Naive thymus-derived CD4-positive, alpha-beta T cell (primary cell): Measurements from ENCODE around the gene IGFN1. TPM values are rescaled to one million over a fixed set of nuclear protein-coding genes. Genes with fewer than 3 reads are reported as not detected.

Experiments
- ATAC-seq: fragments of 150-1000 bp; cut with Tn5 transposase; 2 replicates; pipeline ENCODE4 v1.10.0; 2021; ENCODE audit warnings: mild to moderate bottlenecking, moderate library complexity
- CTCF ChIA-PET: fragments of 350-600 bp; sonication (Branson Sonifier 250); formaldehyde crosslinking; loops from one replicate; lab custom pipeline; 2021; ENCODE audit warnings: antibody characterized with exemption; lab: Charles Lee
- POLR2A ChIA-PET: fragments of 350-600 bp; sonication (Branson Sonifier 250); formaldehyde crosslinking; loops from one replicate; lab custom pipeline; 2021; ENCODE audit warnings: antibody characterized with exemption, inconsistent platforms; lab: Charles Lee
- DNase-seq, 9 donors: peaks; one replicate each; pipeline versions ENCODE4 v3.0.0 to v3.0.0-alpha.2; 2020 to 2022; ENCODE audit warnings: mixed read lengths in 1 of 9
- H3K27ac ChIP-seq: one replicate; pipeline ENCODE4 v1.7.0; 2013; ENCODE audit warnings: mild to moderate bottlenecking, low read depth, low read length, moderate library complexity
- H3K27me3 ChIP-seq, 2 donors: one replicate each; pipeline ENCODE4 v1.7.0; 2013; ENCODE audit warnings: low read length in 2 of 2, mild to moderate bottlenecking in 2 of 2, moderate library complexity in 2 of 2; ENCODE audit not compliant: control insufficient read depth in 2 of 2, insufficient read depth in 2 of 2
- H3K36me3 ChIP-seq, 3 experiments: 1 replicate in 2 of 3; 2 replicates in 1 of 3; pipeline ENCODE4 v1.7.0; 2013; ENCODE audit warnings: low read length in 3 of 3, mild to moderate bottlenecking in 3 of 3, moderate library complexity in 1 of 3; ENCODE audit not compliant: insufficient read depth in 3 of 3, control insufficient read depth in 2 of 3
- H3K4me1 ChIP-seq, 2 donors: one replicate each; pipeline ENCODE4 v1.7.0; 2013; ENCODE audit warnings: low read length in 2 of 2, mild to moderate bottlenecking in 2 of 2, moderate library complexity in 1 of 2; ENCODE audit not compliant: control insufficient read depth in 2 of 2, insufficient read depth in 2 of 2
- H3K4me3 ChIP-seq: 2 replicates; pipeline ENCODE4 v1.7.0; 2013; ENCODE audit warnings: mild to moderate bottlenecking, low read length
- H3K9me3 ChIP-seq, 3 experiments: 1 replicate in 2 of 3; 2 replicates in 1 of 3; pipeline ENCODE4 v1.7.0; 2013; ENCODE audit warnings: low read length in 3 of 3; ENCODE audit not compliant: control insufficient read depth in 2 of 3
- H3K27ac Mint-ChIP-seq, 9 donors: one replicate each; pipeline ENCODE4 v1.8.0; 2020 to 2022; ENCODE audit warnings: mixed read lengths in 9 of 9, mild to moderate bottlenecking in 8 of 9, moderate library complexity in 5 of 9, inconsistent platforms in 2 of 9
- H3K27me3 Mint-ChIP-seq, 5 donors: one replicate each; pipeline ENCODE4 v1.8.0; 2021 to 2022; ENCODE audit warnings: mixed read lengths in 5 of 5, mild to moderate bottlenecking in 1 of 5
- H3K36me3 Mint-ChIP-seq, 5 donors: one replicate each; pipeline ENCODE4 v1.8.0; 2020 to 2022; ENCODE audit warnings: mixed read lengths in 5 of 5, mild to moderate bottlenecking in 3 of 5, inconsistent platforms in 1 of 5
- H3K4me1 Mint-ChIP-seq, 7 donors: one replicate each; pipeline ENCODE4 v1.8.0; 2020 to 2022; ENCODE audit warnings: mixed read lengths in 7 of 7, mild to moderate bottlenecking in 3 of 7, inconsistent platforms in 1 of 7
- H3K4me3 Mint-ChIP-seq, 10 donors: one replicate each; pipeline ENCODE4 v1.8.0; 2020 to 2022; ENCODE audit warnings: mild to moderate bottlenecking in 10 of 10, mixed read lengths in 10 of 10, moderate library complexity in 6 of 10, inconsistent platforms in 2 of 10
- H3K9me3 Mint-ChIP-seq, 11 donors: one replicate each; pipeline ENCODE4 v1.8.0; 2020 to 2022; ENCODE audit warnings: mixed read lengths in 11 of 11, mild to moderate bottlenecking in 4 of 11, inconsistent platforms in 1 of 11, moderate library complexity in 1 of 11
- intact Hi-C, 2 donors: fragments of 100-400 bp; cut with micrococcal nuclease; formaldehyde crosslinking; loops; one replicate each; pipeline ENCODE4 v1.15.1; 2023
- polyA plus RNA-seq, 2 donors: library from polyadenylated mRNA; unstranded; fragments of 300-500 nt; fragmentation: Illumina TruSeq; gene quantifications; one replicate each; pipeline ENCODE4 v1.2.3, GENCODE V29; 2021
- total RNA-seq, 6 experiments: library from RNA in 5 of 6; stranded (reverse) in 5 of 6; gene quantifications; 1 replicate in 5 of 6; 2 replicates in 1 of 6; pipeline ENCODE4 v1.2.3 and lab custom pipeline; 2021 to 2026

Gene IGFN1
- total and polyA plus RNA-seq, 7 experiments from 2014 or later = not detected

DNA sequence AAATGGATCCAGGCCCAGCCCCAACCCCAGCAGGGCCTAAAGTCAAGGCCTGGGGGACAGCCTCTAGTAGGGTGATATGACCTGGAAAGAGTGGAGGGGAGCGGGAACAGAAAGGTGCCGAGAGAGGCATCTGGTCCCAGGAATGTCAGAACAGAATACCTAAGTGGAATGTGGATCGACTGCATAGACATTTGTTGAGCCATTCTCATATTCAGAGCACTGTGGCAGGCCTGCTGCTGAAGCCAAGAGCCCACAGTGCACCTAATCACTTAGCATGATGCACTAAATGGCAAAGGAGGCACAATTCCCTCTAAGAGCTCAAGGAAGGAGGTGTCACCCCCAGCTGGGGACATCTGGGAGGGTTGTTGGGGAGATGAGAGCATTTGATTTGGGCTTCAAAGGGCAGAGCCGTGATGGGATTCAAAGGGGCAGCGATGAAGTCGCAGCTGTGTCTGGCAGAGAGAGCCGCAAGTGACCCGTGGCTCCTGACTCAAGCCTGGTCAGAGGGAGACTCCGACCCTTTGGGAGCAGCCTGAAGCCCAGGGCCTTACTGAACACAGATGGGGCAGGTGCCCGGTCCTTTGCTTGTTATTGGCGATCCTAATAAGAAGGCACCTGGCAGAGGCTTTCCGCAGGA, 84.1 kb downstream of the IGFN1 start:
- H3K4me1 Mint-ChIP-seq = no peaks in the 10 kb centered on the region
- intact Hi-C loops = no loop called here
- no peak overlapping the region for H3K4me3 ChIP-seq
- no peak overlapping the region for H3K27ac Mint-ChIP-seq
- H3K36me3 ChIP-seq = no peaks in the 10 kb centered on the region
- CTCF ChIA-PET = no interaction called here
- POLR2A ChIA-PET = no interaction called here
- H3K36me3 Mint-ChIP-seq = no peaks in the 10 kb centered on the region
- no peaks in the 10 kb centered on the region for H3K9me3 Mint-ChIP-seq
- no peak overlapping the region for H3K27ac ChIP-seq
- no peaks in the 10 kb centered on the region for H3K27me3 ChIP-seq
- H3K27me3 Mint-ChIP-seq = peaks cover 4 to 20% (median 13%) of the 10 kb centered on the region in 5 donors
- no peaks in the 10 kb centered on the region for H3K9me3 ChIP-seq
- DNase-seq (no peak), ATAC-seq (no peak)
- H3K4me1 ChIP-seq = no peaks in the 10 kb centered on the region
- no peak overlapping the region for H3K4me3 Mint-ChIP-seq

DNA sequence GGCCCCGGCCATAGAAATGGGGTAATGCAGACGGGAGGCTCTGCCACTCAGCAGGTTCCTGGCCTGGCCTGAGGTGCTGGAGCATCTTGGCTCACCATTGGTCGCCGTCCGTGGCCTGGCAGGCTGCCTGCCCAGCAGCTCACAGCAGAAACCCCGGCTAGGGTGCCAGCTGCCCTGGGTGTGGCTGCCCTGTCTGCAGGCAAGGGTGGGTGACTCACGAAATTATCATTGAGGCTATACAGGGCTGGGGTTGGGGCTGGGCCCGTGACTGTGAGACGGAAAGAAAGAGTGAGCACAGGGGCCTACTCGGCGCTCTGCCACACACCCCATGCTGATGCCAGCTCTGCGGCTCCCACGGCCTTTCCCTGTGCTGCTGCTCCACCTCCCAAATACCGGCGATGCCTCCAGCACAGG, 84.6 kb downstream of the IGFN1 start:
- Mint-ChIP-seq H3K4me1 (no peaks in the 10 kb centered on the region), H3K27me3 (peaks cover 0 to 19% (median 12%) of the 10 kb centered on the region in 5 donors), H3K4me3 (no peak overlapping the region), H3K36me3 (no peaks in the 10 kb centered on the region), H3K27ac (no peak overlapping the region), H3K9me3 (no peaks in the 10 kb centered on the region)
- no peaks in the 10 kb centered on the region for H3K9me3 ChIP-seq
- POLR2A ChIA-PET = no interaction called here
- no peak overlapping the region for H3K27ac ChIP-seq
- ATAC-seq = no peak
- DNase-seq = no peak
- no peaks in the 10 kb centered on the region for H3K4me1 ChIP-seq
- no peak overlapping the region for H3K4me3 ChIP-seq
- intact Hi-C loops = no loop called here
- no peaks in the 10 kb centered on the region for H3K36me3 ChIP-seq
- CTCF ChIA-PET = no interaction called here
- H3K27me3 ChIP-seq = no peaks in the 10 kb centered on the region

DNA sequence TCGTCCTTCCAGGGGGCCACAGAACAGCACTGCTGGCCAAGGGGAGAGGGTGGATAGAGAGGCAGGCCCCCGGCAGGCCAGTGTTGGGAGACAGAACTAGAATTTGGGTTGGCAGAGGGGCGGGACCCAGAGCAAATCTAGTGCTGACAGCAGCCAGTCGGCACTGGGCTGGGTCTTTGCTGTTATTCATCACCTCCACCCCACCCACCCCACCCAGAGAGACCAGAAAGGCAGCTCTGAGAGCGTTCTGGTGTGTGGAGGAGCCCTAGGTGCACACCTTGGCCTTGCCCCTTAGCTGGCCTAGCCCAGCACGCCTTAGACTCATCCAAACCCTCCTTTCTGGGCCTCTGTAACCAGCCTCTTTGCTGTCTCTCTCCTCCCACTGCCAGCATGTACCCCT, 86.3 kb downstream of the IGFN1 start:
- peaks cover 6 to 28% (median 19%) of the 10 kb centered on the region in 5 donors for H3K27me3 Mint-ChIP-seq
- POLR2A ChIA-PET = no interaction called here
- H3K36me3 ChIP-seq = no peaks in the 10 kb centered on the region
- no peak overlapping the region for H3K4me3 Mint-ChIP-seq
- H3K27ac ChIP-seq = no peak overlapping the region
- H3K4me1 ChIP-seq = no peaks in the 10 kb centered on the region
- H3K4me1 Mint-ChIP-seq = no peaks in the 10 kb centered on the region
- H3K9me3 Mint-ChIP-seq = no peaks in the 10 kb centered on the region
- H3K27ac Mint-ChIP-seq = no peak overlapping the region
- H3K4me3 ChIP-seq = no peak overlapping the region
- intact Hi-C loops = no loop called here
- H3K36me3 Mint-ChIP-seq = no peaks in the 10 kb centered on the region
- H3K9me3 ChIP-seq = no peaks in the 10 kb centered on the region
- CTCF ChIA-PET = no interaction called here
- DNase-seq (no peak), ATAC-seq (no peak)
- H3K27me3 ChIP-seq = no peaks in the 10 kb centered on the region

DNA sequence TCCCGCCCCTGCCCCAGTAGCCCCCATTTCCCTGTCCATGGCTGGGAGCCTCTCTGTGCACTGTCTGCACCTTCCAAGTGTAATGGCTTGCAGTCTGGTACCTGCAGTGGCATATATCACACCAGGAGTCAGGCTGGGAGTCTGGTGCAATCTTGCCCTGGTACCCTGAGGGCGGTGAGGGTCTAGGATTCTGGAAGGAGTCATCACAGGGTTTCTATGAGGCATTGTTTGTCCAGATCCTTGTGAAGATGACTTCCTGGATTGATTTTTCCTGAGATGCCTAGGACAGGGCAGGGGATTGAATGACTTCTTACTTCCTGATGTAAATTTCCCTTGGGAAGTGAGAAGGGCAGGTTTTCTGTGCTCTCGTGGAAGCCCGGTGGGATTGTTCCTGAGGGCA, 86.8 kb downstream of the IGFN1 start:
- CTCF ChIA-PET = no interaction called here
- ATAC-seq = no peak

More for the DNA sequence above, 86.8 kb downstream of the IGFN1 start:
- Histone ChIP-seq H3K4me1 (no peaks in the 10 kb centered on the region), H3K27ac (no peak overlapping the region), H3K4me3 (no peak overlapping the region), H3K36me3 (no peaks in the 10 kb centered on the region), H3K27me3 (no peaks in the 10 kb centered on the region), H3K9me3 (no peaks in the 10 kb centered on the region)
- peaks cover 11 to 34% (median 24%) of the 10 kb centered on the region in 5 donors for H3K27me3 Mint-ChIP-seq
- no peaks in the 10 kb centered on the region for H3K9me3 Mint-ChIP-seq
- POLR2A ChIA-PET = no interaction called here
- no peak overlapping the region for H3K4me3 Mint-ChIP-seq
- no peaks in the 10 kb centered on the region for H3K4me1 Mint-ChIP-seq
- intact Hi-C loops = no loop called here
- no peak for DNase-seq
- H3K27ac Mint-ChIP-seq = no peak overlapping the region
- no peaks in the 10 kb centered on the region for H3K36me3 Mint-ChIP-seq

Other genes starting within 250 kb of the IGFN1 start
- 10 to 100 TPM; 68.3 to 97.6 (median 73.4) TPM for gene KIF21B, start 167.1 kb upstream of the IGFN1 start, total RNA-seq
- 1 to 10 TPM; 3.0 to 8.1 TPM for gene KIF21B, start 167.1 kb upstream of the IGFN1 start, polyA plus RNA-seq
- not detected for gene CACNA1S, start 78.4 kb upstream of the IGFN1 start, total RNA-seq
- gene CACNA1S, start 78.4 kb upstream of the IGFN1 start, polyA plus RNA-seq = not detected
- under 1 TPM in 2 of 5 experiments, not detected in 3; 0.27 to 0.56 TPM for gene ASCL5, start 63.6 kb upstream of the IGFN1 start, total RNA-seq
- under 1 TPM; 0.08 to 0.15 TPM for gene ASCL5, start 63.6 kb upstream of the IGFN1 start, polyA plus RNA-seq
- 10 to 100 TPM; 15.3 to 24.5 (median 16.7) TPM for gene TMEM9, start 36.4 kb upstream of the IGFN1 start, total RNA-seq
- gene TMEM9, start 36.4 kb upstream of the IGFN1 start, polyA plus RNA-seq = 10 to 100 TPM; 32.1 to 56.4 TPM
- not detected for gene PKP1, start 92.7 kb downstream of the IGFN1 start, total RNA-seq
- gene PKP1, start 92.7 kb downstream of the IGFN1 start, polyA plus RNA-seq = not detected
- not detected for gene TNNT2, start 186.9 kb downstream of the IGFN1 start, total RNA-seq
- gene TNNT2, start 186.9 kb downstream of the IGFN1 start, polyA plus RNA-seq = not detected
- under 1 TPM in 1 of 5 experiments, not detected in 4; 0.89 TPM for gene LAD1, start 208.5 kb downstream of the IGFN1 start, total RNA-seq
- gene LAD1, start 208.5 kb downstream of the IGFN1 start, polyA plus RNA-seq = not detected
- gene TNNI1, start 230.9 kb downstream of the IGFN1 start, total RNA-seq = not detected
- not detected for gene TNNI1, start 230.9 kb downstream of the IGFN1 start, polyA plus RNA-seq